Lung (tissue), 12 donors: Measurements from ENCODE around the gene ZNF678. TPM values are rescaled to one million over a fixed set of nuclear protein-coding genes. Genes with fewer than 3 reads are reported as not detected.

Experiments
- ATAC-seq: fragments of 200-7000 bp; cut with Tn5 transposase; one replicate; pipeline ENCODE4 v1.9.1; 2020; ENCODE audit warnings: moderate number of reproducible peaks; ENCODE audit not compliant: insufficient read depth, low FRiP score
- DNase-seq, 3 donors: peaks; one replicate each; pipeline ENCODE4 v3.0.0-alpha.2; 2013 to 2017
- H3K27ac ChIP-seq, 2 donors: one replicate each; pipeline ENCODE4 v1.5.1; 2013; ENCODE audit warnings: mild to moderate bottlenecking in 2 of 2, moderate library complexity in 2 of 2, control low read depth in 1 of 2, inconsistent platforms in 1 of 2, low read depth in 1 of 2, low read length in 1 of 2
- H3K27me3 ChIP-seq, 3 donors: one replicate each; pipeline ENCODE4 v1.5.1; 2013; ENCODE audit warnings: low read length in 2 of 3; ENCODE audit not compliant: control insufficient read depth in 3 of 3, insufficient read depth in 3 of 3
- H3K36me3 ChIP-seq, 4 donors: one replicate each; pipeline ENCODE4 v1.5.1; 2013; ENCODE audit warnings: low read length in 4 of 4, mild to moderate bottlenecking in 1 of 4, moderate library complexity in 1 of 4; ENCODE audit not compliant: control insufficient read depth in 4 of 4, insufficient read depth in 4 of 4
- H3K4me1 ChIP-seq, 5 donors: one replicate each; pipeline ENCODE4 v1.5.1; 2013; ENCODE audit warnings: low read length in 5 of 5, mild to moderate bottlenecking in 2 of 5, moderate library complexity in 1 of 5; ENCODE audit not compliant: control insufficient read depth in 5 of 5, insufficient read depth in 5 of 5
- H3K4me3 ChIP-seq: one replicate; pipeline ENCODE4 v1.5.1; 2013; ENCODE audit warnings: mild to moderate bottlenecking, control low read depth, moderate library complexity
- H3K9ac ChIP-seq, 2 donors: one replicate each; pipeline ENCODE4 v1.5.1; 2013; ENCODE audit warnings: low read length in 2 of 2, control low read depth in 1 of 2; ENCODE audit not compliant: insufficient read depth in 1 of 2
- H3K9me3 ChIP-seq, 4 donors: one replicate each; pipeline ENCODE4 v1.5.1; 2013; ENCODE audit warnings: low read length in 3 of 4, mild to moderate bottlenecking in 1 of 4, moderate library complexity in 1 of 4; ENCODE audit not compliant: control insufficient read depth in 4 of 4, insufficient read depth in 3 of 4
- WGBS, 2 donors: extraction: QIAGEN DNeasy Blood & Tissue Kit; methylation state at CpG; one replicate each; pipeline ENCODE4 v1.1.7; 2013; 5-methylcytosine and 5-hydroxymethylcytosine counted together
- polyA plus RNA-seq, 2 donors: library from polyadenylated mRNA; stranded (reverse); fragments of 200-250 nt; gene quantifications; one replicate each; pipeline ENCODE4 v1.2.1, GENCODE V29; 2013
- total RNA-seq, 2 donors: library from RNA; depleted of rRNA in 1 of 2; stranded (reverse); fragments of >200 nt in 1 of 2; gene quantifications; one replicate each; pipeline ENCODE4 v1.2.1, GENCODE V29; 2014 to 2021
- TF ChIP-seq, protein P1 (sequence below): IDR thresholded peaks from 2 replicates; pipeline ENCODE4 v1.5.1; 2012; ENCODE audit warnings: mild to moderate bottlenecking; ENCODE audit errors: control extremely low read depth, extremely low read depth
- donor health status: control.
- donor health status: control.
- donor health status: Bipolar disorder and iron deficiency.
- donor health status: healthy.
- donor health status: DM: yes; HTN: yes; CAD: no.

The ZNF678 gene
- total and polyA plus RNA-seq, 4 donors: 1.8 to 50.7 (median 4.7) TPM

DNA sequence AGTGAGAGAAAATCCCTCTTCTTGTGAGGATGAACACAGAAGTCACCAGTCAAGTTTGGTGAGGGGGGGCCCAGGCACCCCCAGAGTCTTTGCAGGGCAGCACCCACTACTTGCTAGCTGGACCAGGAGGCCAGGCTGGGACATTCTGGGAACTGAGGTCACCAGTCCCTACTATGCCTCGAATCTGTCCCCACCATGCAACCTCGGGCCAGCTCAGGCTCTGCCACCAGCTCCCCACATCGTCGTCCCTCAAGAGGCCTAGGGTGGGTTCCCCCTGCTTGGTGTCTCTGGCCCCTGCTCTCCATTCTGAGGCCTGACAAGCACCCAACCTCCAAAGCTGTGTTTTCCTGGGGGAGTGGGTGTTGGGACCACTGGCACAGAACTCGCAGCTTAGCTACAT lies 22.2 kb upstream of the ZNF678 start:
- Histone ChIP-seq H3K27ac (no peak overlapping the region), H3K4me3 (no peak overlapping the region), H3K27me3 (no peaks in the 10 kb centered on the region), H3K4me1 (peaks cover 0 to 17% (median 3%) of the 10 kb centered on the region in 5 donors), H3K9me3 (peaks cover 0 to 3% (median 0%) of the 10 kb centered on the region in 4 donors), H3K36me3 (no peaks in the 10 kb centered on the region), H3K9ac (no peak overlapping the region)
- no peak for ATAC-seq
- TF ChIP-seq, protein P1, sequence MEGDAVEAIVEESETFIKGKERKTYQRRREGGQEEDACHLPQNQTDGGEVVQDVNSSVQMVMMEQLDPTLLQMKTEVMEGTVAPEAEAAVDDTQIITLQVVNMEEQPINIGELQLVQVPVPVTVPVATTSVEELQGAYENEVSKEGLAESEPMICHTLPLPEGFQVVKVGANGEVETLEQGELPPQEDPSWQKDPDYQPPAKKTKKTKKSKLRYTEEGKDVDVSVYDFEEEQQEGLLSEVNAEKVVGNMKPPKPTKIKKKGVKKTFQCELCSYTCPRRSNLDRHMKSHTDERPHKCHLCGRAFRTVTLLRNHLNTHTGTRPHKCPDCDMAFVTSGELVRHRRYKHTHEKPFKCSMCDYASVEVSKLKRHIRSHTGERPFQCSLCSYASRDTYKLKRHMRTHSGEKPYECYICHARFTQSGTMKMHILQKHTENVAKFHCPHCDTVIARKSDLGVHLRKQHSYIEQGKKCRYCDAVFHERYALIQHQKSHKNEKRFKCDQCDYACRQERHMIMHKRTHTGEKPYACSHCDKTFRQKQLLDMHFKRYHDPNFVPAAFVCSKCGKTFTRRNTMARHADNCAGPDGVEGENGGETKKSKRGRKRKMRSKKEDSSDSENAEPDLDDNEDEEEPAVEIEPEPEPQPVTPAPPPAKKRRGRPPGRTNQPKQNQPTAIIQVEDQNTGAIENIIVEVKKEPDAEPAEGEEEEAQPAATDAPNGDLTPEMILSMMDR: no peak
- no peak for DNase-seq
- 94 to 96% methylated on average over 5 of the region's 5 CpGs for WGBS, 2 donors

DNA sequence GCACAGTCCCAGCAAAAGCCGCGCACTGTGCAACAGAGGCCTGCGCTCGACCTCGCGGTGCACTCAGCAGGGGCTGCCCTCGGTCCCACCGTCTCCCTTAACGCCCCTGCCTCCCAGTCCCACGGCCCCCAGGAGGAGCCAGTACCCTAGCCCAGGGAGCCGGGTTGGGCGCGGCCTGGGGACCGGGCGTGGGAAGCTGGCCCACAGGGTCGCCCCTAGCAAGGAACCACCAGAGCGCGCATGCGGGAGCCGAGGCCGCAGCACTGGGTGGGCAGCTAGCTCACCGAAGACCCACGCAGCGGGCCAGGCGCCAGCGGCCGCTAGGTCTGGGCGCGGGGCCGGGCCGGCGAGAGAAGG lies 21.6 kb upstream of the ZNF678 start:
- ATAC-seq (peak; percentile 8), DNase-seq (peak in 2 of 3 donors; percentile 46 to 62)
- Histone ChIP-seq H3K4me3 (peak overlapping the region; percentile 80), H3K4me1 (peaks cover 0 to 21% (median 3%) of the 10 kb centered on the region in 5 donors), H3K27ac (peak overlapping the region; percentile 80 to 81), H3K9me3 (peaks cover 0 to 3% (median 0%) of the 10 kb centered on the region in 4 donors), H3K36me3 (no peaks in the 10 kb centered on the region), H3K9ac (no peak overlapping the region), H3K27me3 (no peaks in the 10 kb centered on the region)
- WGBS, 2 donors: 19 to 20% methylated on average over 32 of the region's 32 CpGs
- TF ChIP-seq, protein P1: no peak

DNA sequence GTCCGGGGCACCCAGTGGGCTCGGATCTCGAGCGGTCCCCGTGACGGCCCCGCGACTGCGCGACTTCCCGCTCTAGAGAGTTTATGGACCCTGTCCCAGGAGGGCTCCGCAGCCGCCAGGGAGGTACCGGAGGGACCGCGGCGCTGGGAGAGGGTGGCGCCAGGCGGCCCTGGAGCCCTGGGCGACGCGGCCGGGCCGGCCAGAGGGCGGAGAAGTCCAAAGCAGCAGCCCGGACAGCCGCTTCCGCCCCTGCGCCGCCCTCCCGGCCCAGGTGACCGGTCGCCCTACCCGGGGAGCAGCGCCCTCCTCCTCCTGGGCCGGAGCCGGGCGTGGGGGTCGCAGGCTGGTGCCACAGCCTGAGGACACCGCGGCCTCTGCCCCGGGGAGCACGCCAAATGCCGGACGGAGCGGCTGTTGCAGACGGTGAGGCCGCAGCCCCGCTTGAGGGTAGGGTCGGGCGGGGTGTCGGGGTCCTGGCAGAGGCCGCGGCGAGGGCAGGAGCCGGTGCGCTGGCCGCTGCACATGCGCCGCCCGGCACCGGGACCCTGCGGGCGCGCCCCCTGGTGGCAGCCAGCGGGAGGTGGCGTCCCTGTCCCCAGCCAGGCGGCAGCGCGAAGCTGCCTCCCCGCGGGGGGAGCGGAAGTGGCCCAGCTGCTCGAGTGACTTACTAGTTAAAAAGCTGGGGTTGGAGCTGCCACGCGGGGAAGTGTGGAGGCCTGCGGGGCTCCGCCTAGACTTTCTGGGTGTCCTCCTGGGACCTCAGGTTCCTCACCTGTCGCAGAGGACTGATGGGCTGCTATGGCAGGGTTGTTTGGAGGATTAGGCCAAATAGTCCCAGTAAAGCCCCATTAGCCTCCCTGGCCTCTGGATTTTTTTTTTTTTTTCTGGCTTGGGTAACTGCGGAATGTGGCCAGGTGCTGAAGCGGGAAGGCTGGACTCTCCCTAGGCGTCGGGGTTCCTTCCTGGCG lies 20.9 kb upstream of the ZNF678 start:
- ATAC-seq (peak; percentile 98), DNase-seq (peak; percentile 94 to 96 (median 95))
- WGBS, 2 donors: 4 to 6% methylated on average over 67 to 84 of the region's 84 CpGs
- Histone ChIP-seq H3K36me3 (no peaks in the 10 kb centered on the region), H3K27me3 (no peaks in the 10 kb centered on the region), H3K9me3 (peaks cover 0 to 2% (median 0%) of the 10 kb centered on the region in 4 donors), H3K4me1 (peaks cover 0 to 21% (median 3%) of the 10 kb centered on the region in 5 donors), H3K27ac (peak overlapping the region; percentile 80 to 81), H3K9ac (peak overlapping the region; percentile 52 to 74), H3K4me3 (peak overlapping the region; percentile 80)
- TF ChIP-seq, protein P1: peak; percentile 76
